PC-3 (cell line): Measurements from ENCODE around the gene ZCCHC8. TPM values are rescaled to one million over a fixed set of nuclear protein-coding genes. Genes with fewer than 3 reads are reported as not detected.

Experiments used
- ATAC-seq: fragments of 200-7000 bp; cut with Tn5 transposase; 2 replicates; pipeline ENCODE4 v1.9.1; 2020; ENCODE audit warnings: mild to moderate bottlenecking, moderate library complexity
- BruUV-seq: library from RNA; stranded (reverse); fragments of 400-500 nt; replicated peaks from 2 replicates; lab custom pipeline; 2021; lab: Mats Ljungman, UMichigan
- CTCF ChIA-PET: fragments of 300-600 bp; sonication (Branson Sonifier 250); formaldehyde crosslinking; loops from one replicate; lab custom pipeline; 2022; ENCODE audit warnings: antibody characterized with exemption; lab: Charles Lee
- POLR2A ChIA-PET: fragments of 300-600 bp; sonication (Branson Sonifier 250); formaldehyde crosslinking; loops from one replicate; lab custom pipeline; 2022; ENCODE audit warnings: antibody characterized with exemption; ENCODE audit not compliant: unreplicated experiment; lab: Charles Lee
- DNase-seq: peaks from one replicate; pipeline ENCODE4 v3.0.0-alpha.2; 2015
- H2AFZ ChIP-seq: fragments of 300-600 bp; sonication (generic); 2 replicates; pipeline ENCODE4 v1.6.0; 2016; ENCODE audit warnings: antibody characterized with exemption, low read length
- H3F3A ChIP-seq: fragments of 300-600 bp; sonication (generic); one replicate; pipeline ENCODE4 v1.6.0; 2017; ENCODE audit warnings: antibody characterized with exemption, low read length, control low read depth, mild to moderate bottlenecking; ENCODE audit not compliant: unreplicated experiment
- H3K27ac ChIP-seq: fragments of 300-600 bp; sonication (generic); 2 replicates; pipeline ENCODE4 v1.5.1; 2016; ENCODE audit warnings: mild to moderate bottlenecking, low read length
- H3K27me3 ChIP-seq: fragments of 300-600 bp; sonication (generic); 2 replicates; pipeline ENCODE4 v1.6.1; 2016; ENCODE audit warnings: low read length, mixed read lengths
- H3K36me3 ChIP-seq: fragments of 300-600 bp; sonication (generic); 2 replicates; pipeline ENCODE4 v1.6.1; 2016; ENCODE audit warnings: low read depth, mixed run types, low read length, mixed read lengths
- H3K4me1 ChIP-seq: fragments of 300-600 bp; sonication (generic); 2 replicates; pipeline ENCODE4 v1.5.1; 2016; ENCODE audit warnings: low read length; ENCODE audit not compliant: insufficient read depth
- H3K4me2 ChIP-seq: fragments of 300-600 bp; sonication (generic); 2 replicates; pipeline ENCODE4 v1.6.0; 2016; ENCODE audit warnings: low read length
- H3K4me3 ChIP-seq: fragments of 300-600 bp; sonication (generic); 2 replicates; pipeline ENCODE4 v1.5.1; 2016; ENCODE audit warnings: mild to moderate bottlenecking, low read length, mixed read lengths
- H3K79me2 ChIP-seq: fragments of 300-600 bp; sonication (generic); 2 replicates; pipeline ENCODE4 v1.6.1; 2017; ENCODE audit warnings: low read length, mixed read lengths
- H3K9ac ChIP-seq: fragments of 300-600 bp; sonication (generic); 2 replicates; pipeline ENCODE4 v1.6.0; 2016; ENCODE audit warnings: mild to moderate bottlenecking, low read length
- H3K9me2 ChIP-seq: fragments of 300-600 bp; sonication (generic); replicated peaks from 2 replicates; pipeline ENCODE4 v1.6.1; 2016; ENCODE audit warnings: mixed run types, low read length, mixed read lengths
- H3K9me3 ChIP-seq: fragments of 300-600 bp; sonication (generic); 2 replicates; pipeline ENCODE4 v1.6.1; 2016; ENCODE audit warnings: low read length, mixed read lengths
- H4K20me1 ChIP-seq: fragments of 300-600 bp; sonication (generic); 2 replicates; pipeline ENCODE4 v1.6.1; 2016; ENCODE audit warnings: low read length, mixed read lengths
- CTCF ChIP-seq: fragments of 300-600 bp; sonication (generic); conservative IDR thresholded peaks from 2 replicates; pipeline ENCODE4 v1.5.1; 2017; ENCODE audit warnings: antibody characterized with exemption, low read depth, mild to moderate bottlenecking, low read length
- EZH2 ChIP-seq: fragments of 300-600 bp; sonication (generic); IDR thresholded peaks from one replicate; pipeline ENCODE4 v1.6.1; 2017; ENCODE audit warnings: antibody characterized with exemption, mild to moderate bottlenecking, low read length; ENCODE audit not compliant: unreplicated experiment
- EZH2phosphoT487 ChIP-seq: fragments of 300-600 bp; sonication (generic); IDR thresholded peaks from 2 replicates; pipeline ENCODE4 v1.6.1; 2018; ENCODE audit warnings: mild to moderate bottlenecking, antibody characterized with exemption, low read length, borderline replicate concordance
- intact Hi-C: fragments of 100-400 bp; cut with micrococcal nuclease; formaldehyde crosslinking; loops from 2 replicates; pipeline ENCODE4 v1.9.0; 2023
- total RNA-seq: library from RNA; depleted of rRNA; stranded (reverse); fragments of >200 nt; gene quantifications from 2 replicates; pipeline ENCODE4 v1.2.3, GENCODE V29; 2014

ZCCHC8 gene
- total RNA-seq, 1 experiment from 2014 or later = 14.4 TPM

DNA sequence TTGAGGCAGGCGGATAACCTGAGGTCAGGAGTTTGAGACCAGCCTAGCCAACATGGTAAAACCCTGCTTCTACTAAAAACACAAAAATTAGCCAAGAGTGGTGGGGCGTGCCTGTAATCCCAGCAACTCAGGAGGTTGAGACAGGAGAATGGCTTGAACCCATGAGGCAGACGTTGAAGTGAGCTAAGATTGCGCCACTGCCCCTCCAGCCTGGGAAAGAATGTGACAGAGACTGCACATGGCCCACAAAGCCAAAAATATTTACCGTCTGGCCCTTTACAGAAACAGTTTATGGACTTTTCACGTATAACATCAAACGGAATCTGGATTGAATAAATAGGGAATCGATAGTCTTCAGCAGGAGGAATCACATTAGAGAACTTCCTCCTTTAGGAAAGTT lies 22.5 kb upstream of the ZCCHC8 start:
- H3K4me3 ChIP-seq = peak overlapping the region; percentile 95
- H4K20me1 ChIP-seq = peaks cover 67% of the 10 kb centered on the region
- no peak for DNase-seq
- H3K27ac ChIP-seq = no peak overlapping the region
- H3K4me2 ChIP-seq = peak overlapping the region; percentile 93
- H2AFZ ChIP-seq = no peak overlapping the region
- ChIA-PET CTCF (no interaction called here), POLR2A (interaction anchor here (0.6 to 0.7 kb wide), 2 partner anchors 156 to 257 kb away, joined by 3 to 5 read pairs; partner anchors contain the start of gene VPS33A)
- peaks cover 96% of the 10 kb centered on the region for H3K79me2 ChIP-seq
- H3K27me3 ChIP-seq = no peaks in the 10 kb centered on the region
- no peak for ATAC-seq
- H3K9ac ChIP-seq = no peak overlapping the region
- peaks cover 66% of the 10 kb centered on the region for H3K36me3 ChIP-seq
- H3F3A ChIP-seq = no peaks in the 10 kb centered on the region
- no peaks in the 10 kb centered on the region for H3K9me2 ChIP-seq
- H3K9me3 ChIP-seq = no peaks in the 10 kb centered on the region
- TF ChIP-seq EZH2phosphoT487 (no peak), CTCF (no peak), EZH2 (no peak)
- peaks cover 25% of the 10 kb centered on the region for H3K4me1 ChIP-seq
- no TSS peak for BruUV-seq
- intact Hi-C loops = loop anchor here (10.0 kb wide), 1 partner anchor 528 kb away; no protein-coding TSS in a partner anchor

GRCh38 chr12:122520676-122521075 lies 19.9 kb upstream of the ZCCHC8 start:
- Histone ChIP-seq H4K20me1 (peaks cover 75% of the 10 kb centered on the region), H3K4me2 (no peak overlapping the region), H3K4me1 (peaks cover 22% of the 10 kb centered on the region), H3K27me3 (no peaks in the 10 kb centered on the region), H3F3A (peaks cover 10% of the 10 kb centered on the region), H3K36me3 (peaks cover 91% of the 10 kb centered on the region), H3K27ac (no peak overlapping the region), H3K9me2 (no peaks in the 10 kb centered on the region), H3K9ac (no peak overlapping the region), H2AFZ (no peak overlapping the region), H3K4me3 (no peak overlapping the region), H3K9me3 (no peaks in the 10 kb centered on the region), H3K79me2 (peaks cover 98% of the 10 kb centered on the region)
- no TSS peak for BruUV-seq
- DNase-seq = no peak
- intact Hi-C loops = loop anchor here (10.0 kb wide), 1 partner anchor 526 kb away; no protein-coding TSS in a partner anchor
- TF ChIP-seq CTCF (no peak), EZH2phosphoT487 (no peak), EZH2 (no peak)
- CTCF ChIA-PET = no interaction called here
- POLR2A ChIA-PET = no interaction called here
- no peak for ATAC-seq

- H3K4me1 ChIP-seq = peaks cover 20% of the 10 kb centered on the region
- peaks cover 94% of the 10 kb centered on the region for H3K36me3 ChIP-seq
- CTCF ChIA-PET = no interaction called here
- ATAC-seq = no peak
- DNase-seq = no peak
- H3K9ac ChIP-seq = no peak overlapping the region
- TF ChIP-seq EZH2phosphoT487 = no peak
- TF ChIP-seq EZH2 = no peak
- no peak for TF ChIP-seq CTCF
- peaks cover 10% of the 10 kb centered on the region for H3F3A ChIP-seq
- no TSS peak for BruUV-seq
- peaks cover 98% of the 10 kb centered on the region for H3K79me2 ChIP-seq
- H3K4me3 ChIP-seq = no peak overlapping the region
- no peaks in the 10 kb centered on the region for H3K27me3 ChIP-seq
- H2AFZ ChIP-seq = no peak overlapping the region
- intact Hi-C loops = no loop called here
- no peaks in the 10 kb centered on the region for H3K9me2 ChIP-seq
- peaks cover 71% of the 10 kb centered on the region for H4K20me1 ChIP-seq
- no peaks in the 10 kb centered on the region for H3K9me3 ChIP-seq
- no peak overlapping the region for H3K27ac ChIP-seq
- POLR2A ChIA-PET = no interaction called here
- H3K4me2 ChIP-seq = no peak overlapping the region
These were observed 18.7 kb upstream of the ZCCHC8 start for GRCh38 chr12:122519418-122519817.
